Loucy (cell line): Measurements from ENCODE around the gene SERPINE1.
"Not testable (repeated sequence)": the region's sequence is repeated elsewhere in the genome, so short reads cannot be mapped to it uniquely, and the experiment has no call there.

Experiments used
- H2AFZ ChIP-seq: fragments of 200-600 bp; sonication (generic); 2 replicates; pipeline ENCODE4 v1.6.0; 2016; ENCODE audit warnings: antibody characterized with exemption, mild to moderate bottlenecking, low read length, moderate library complexity
- H3F3A ChIP-seq: fragments of 200-600 bp; 2 replicates; pipeline ENCODE4 v1.6.0; 2016; ENCODE audit warnings: antibody characterized with exemption, low read depth, mild to moderate bottlenecking
- H3K27me3 ChIP-seq: fragments of 200-600 bp; sonication (generic); 2 replicates; pipeline ENCODE4 v1.6.1; 2014; ENCODE audit warnings: low read length, mild to moderate bottlenecking; ENCODE audit not compliant: insufficient read depth, poor library complexity, severe bottlenecking
- H3K36me3 ChIP-seq: fragments of 200-600 bp; sonication (generic); 2 replicates; pipeline ENCODE4 v1.6.1; 2016; ENCODE audit warnings: low read length; ENCODE audit not compliant: insufficient read depth
- H3K4me1 ChIP-seq: fragments of 200-600 bp; sonication (generic); 2 replicates; pipeline ENCODE4 v1.5.1; 2014; ENCODE audit warnings: low read length, mild to moderate bottlenecking; ENCODE audit not compliant: insufficient read depth, poor library complexity, severe bottlenecking
- H3K4me2 ChIP-seq: fragments of 200-600 bp; sonication (generic); 2 replicates; pipeline ENCODE4 v1.6.0; 2014; ENCODE audit warnings: antibody characterized with exemption, low read length, low read depth, mild to moderate bottlenecking; ENCODE audit not compliant: poor library complexity, severe bottlenecking
- H3K4me3 ChIP-seq: fragments of 200-600 bp; sonication (generic); 2 replicates; pipeline ENCODE4 v1.5.1; 2014; ENCODE audit warnings: low read length, mild to moderate bottlenecking, mixed read lengths; ENCODE audit not compliant: poor library complexity, severe bottlenecking
- H3K79me2 ChIP-seq: fragments of 200-600 bp; sonication (generic); 2 replicates; pipeline ENCODE4 v1.6.1; 2014; ENCODE audit warnings: low read length; ENCODE audit not compliant: insufficient read depth
- H3K9ac ChIP-seq: fragments of 200-600 bp; sonication (generic); 2 replicates; pipeline ENCODE4 v1.6.0; 2014; ENCODE audit warnings: mild to moderate bottlenecking, low read depth, low read length, moderate library complexity; ENCODE audit not compliant: poor library complexity, severe bottlenecking
- H3K9me2 ChIP-seq: fragments of 200-600 bp; sonication (generic); replicated peaks from 2 replicates; pipeline ENCODE4 v1.6.1; 2016; ENCODE audit warnings: low read depth, low read length, mixed read lengths
- H3K9me3 ChIP-seq: fragments of 200-600 bp; sonication (generic); 2 replicates; pipeline ENCODE4 v1.6.1; 2014; ENCODE audit warnings: mild to moderate bottlenecking, antibody characterized with exemption, low read length, low read depth; ENCODE audit not compliant: insufficient read depth
- H4K20me1 ChIP-seq: fragments of 200-600 bp; sonication (generic); 2 replicates; pipeline ENCODE4 v1.6.0; 2014; ENCODE audit warnings: antibody characterized with exemption, low read length, mild to moderate bottlenecking; ENCODE audit not compliant: insufficient read depth, poor library complexity, severe bottlenecking
- CTCF ChIP-seq: fragments of 200-600 bp; sonication (generic); conservative IDR thresholded peaks from 2 replicates; pipeline ENCODE4 v1.5.1; 2014; ENCODE audit warnings: mild to moderate bottlenecking, antibody characterized with exemption, low read length
- EZH2phosphoT487 ChIP-seq: fragments of 200-600 bp; IDR thresholded peaks from 2 replicates; pipeline ENCODE4 v1.6.1; 2018; ENCODE audit warnings: antibody characterized with exemption, mild to moderate bottlenecking, moderate library complexity, borderline replicate concordance

The SERPINE1 gene

GRCh38 chr7:101129603-101130117 lies 2.8 kb downstream of the SERPINE1 start:
- TF ChIP-seq EZH2phosphoT487, result no peak
- no peak for TF ChIP-seq CTCF
- no peak overlapping the region for H3K4me2 ChIP-seq
- no peaks in the 10 kb centered on the region for H3K27me3 ChIP-seq
- no peaks in the 10 kb centered on the region for H3F3A ChIP-seq
- H4K20me1 ChIP-seq, result no peaks in the 10 kb centered on the region
- H3K9me3 ChIP-seq, result no peaks in the 10 kb centered on the region
- H3K4me3 ChIP-seq, result no peak overlapping the region
- peaks cover 42% of the 10 kb centered on the region for H3K4me1 ChIP-seq
- H3K9ac ChIP-seq, result no peak overlapping the region
- H3K79me2 ChIP-seq, result peaks cover 8% of the 10 kb centered on the region; the same call in 1 of the 2 replicates
- H2AFZ ChIP-seq, result no peak overlapping the region
- H3K36me3 ChIP-seq, result no peaks in the 10 kb centered on the region
- no peaks in the 10 kb centered on the region for H3K9me2 ChIP-seq

GRCh38 chr7:101132626-101133600 lies 6.0 kb downstream of the SERPINE1 start:
- H3K79me2 ChIP-seq, H3K4me3 ChIP-seq, H3K9me3 ChIP-seq, H3K9ac ChIP-seq, H2AFZ ChIP-seq, H3K9me2 ChIP-seq, H3K36me3 ChIP-seq, H3F3A ChIP-seq, H3K27me3 ChIP-seq, H3K4me2 ChIP-seq, H4K20me1 ChIP-seq: not testable (repeated sequence)
- peaks cover 19% of the 10 kb centered on the region for H3K4me1 ChIP-seq

GRCh38 chr7:101133621-101134398 lies 6.9 kb downstream of the SERPINE1 start:
- no peaks in the 10 kb centered on the region for H4K20me1 ChIP-seq

More at GRCh38 chr7:101133621-101134398, 6.9 kb downstream of the SERPINE1 start:
- no peaks in the 10 kb centered on the region for H3K36me3 ChIP-seq
- no peaks in the 10 kb centered on the region for H3K9me2 ChIP-seq
- TF ChIP-seq CTCF, result no peak
- TF ChIP-seq EZH2phosphoT487, result no peak
- no peak overlapping the region for H2AFZ ChIP-seq
- no peaks in the 10 kb centered on the region; the same call in 1 of the 2 replicates for H3F3A ChIP-seq
- H3K9me3 ChIP-seq, result no peaks in the 10 kb centered on the region
- H3K4me1 ChIP-seq, result peaks cover 17% of the 10 kb centered on the region
- no peak overlapping the region for H3K9ac ChIP-seq
- H3K27me3 ChIP-seq, result no peaks in the 10 kb centered on the region
- H3K4me3 ChIP-seq, result no peak overlapping the region
- no peaks in the 10 kb centered on the region for H3K79me2 ChIP-seq
- no peak overlapping the region for H3K4me2 ChIP-seq
